Measurements from ENCODE around the gene CERS5.

DNA sequence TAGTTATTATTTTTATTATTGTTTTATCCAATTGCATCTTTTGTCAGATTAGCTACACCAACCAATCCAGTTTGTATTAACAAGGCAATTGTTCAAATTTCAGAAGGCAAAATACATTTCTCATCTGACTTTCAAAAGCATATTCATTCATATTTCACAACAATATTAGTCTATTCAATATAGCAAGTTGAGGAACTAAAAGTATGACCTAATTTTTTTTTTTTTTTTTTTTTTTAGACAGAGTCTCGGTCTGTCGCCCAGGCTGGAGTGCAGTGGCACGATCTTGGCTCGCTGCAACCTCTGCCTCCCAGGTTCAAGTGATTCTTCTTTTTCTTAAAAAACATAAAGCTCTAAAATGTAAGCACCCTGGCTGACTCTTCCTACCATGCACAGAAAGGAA, 37.9 kb downstream of the CERS5 start:
- TF ChIP-seq EP300 (IDR thresholded peaks at IDR 0.05) (no peak), POLR2AphosphoS5 (IDR thresholded peaks at IDR 0.05) (no peak), POLR2A (IDR thresholded peaks at IDR 0.05) (no peak)
